ENCODE data around the gene CNGB1.
"Not testable (repeated sequence)": the region's sequence is repeated elsewhere in the genome, so short reads cannot be mapped to it uniquely, and the experiment has no call there.

Gene CNGB1

GRCh38 chr16:57996406-57997175 is 25.7 kb upstream of the CNGB1 start:
- no peak for DNase-seq

- no peak for DNase-seq
Observed at GRCh38 chr16:57995721-57996405, 24.9 kb upstream of the CNGB1 start.

- peak; percentile 4 for DNase-seq
Observed at GRCh38 chr16:57994778-57995177, 23.9 kb upstream of the CNGB1 start.

- no peak for DNase-seq
Observed at GRCh38 chr16:57994361-57994760, 23.4 kb upstream of the CNGB1 start.

- DNase-seq = no peak
Observed at GRCh38 chr16:57993897-57994296, 23.0 kb upstream of the CNGB1 start.

GRCh38 chr16:57993438-57993837 is 22.5 kb upstream of the CNGB1 start:
- no peak for DNase-seq

- DNase-seq = no peak
Observed at GRCh38 chr16:57992084-57992483, 21.2 kb upstream of the CNGB1 start.

GRCh38 chr16:57991551-57992059 is 20.7 kb upstream of the CNGB1 start:
- no peak for DNase-seq

GRCh38 chr16:57988929-57989328 is 18.0 kb upstream of the CNGB1 start:
- DNase-seq = no peak

- no peak for DNase-seq
Observed at GRCh38 chr16:57987441-57988177, 16.7 kb upstream of the CNGB1 start.

- no peak for DNase-seq
Observed at GRCh38 chr16:57986196-57986595, 15.3 kb upstream of the CNGB1 start.

- DNase-seq = no peak
Observed at GRCh38 chr16:57985204-57986181, 14.6 kb upstream of the CNGB1 start.

GRCh38 chr16:57984443-57985203 is 13.7 kb upstream of the CNGB1 start:
- DNase-seq = no peak

GRCh38 chr16:57982385-57982784 is 11.5 kb upstream of the CNGB1 start:
- DNase-seq = no peak

- no peak for DNase-seq
Observed at GRCh38 chr16:57981636-57982035, 10.7 kb upstream of the CNGB1 start.

- DNase-seq = no peak
Observed at GRCh38 chr16:57979006-57979585, 8.2 kb upstream of the CNGB1 start.

GRCh38 chr16:57978070-57978465 is 7.1 kb upstream of the CNGB1 start:
- not testable (repeated sequence) for DNase-seq

GRCh38 chr16:57977418-57978069 is 6.6 kb upstream of the CNGB1 start:
- DNase-seq = no peak

- no peak for DNase-seq
Observed at GRCh38 chr16:57976331-57976796, 5.4 kb upstream of the CNGB1 start.

GRCh38 chr16:57972306-57972705 is 1.4 kb upstream of the CNGB1 start:
- DNase-seq = peak; percentile 11

All from GDM1 (cell line).